Peyer's patch (tissue), 4 donors: ENCODE measurements around the gene SLC9A7. TPM values are rescaled to one million over a fixed set of nuclear protein-coding genes. Genes with fewer than 3 reads are reported as not detected.

ENCODE experiments used
- DNase-seq, 3 donors: peaks; one replicate each; pipeline ENCODE4 v3.0.0-alpha.2; 2017 to 2019
- H3K27ac ChIP-seq, 4 donors: fragments of 200-600 bp; sonication (generic); one replicate each; pipeline ENCODE4 v1.5.1; 2016 to 2019
- H3K27me3 ChIP-seq, 2 donors: fragments of 200-600 bp; sonication (generic); one replicate each; pipeline ENCODE4 v1.5.1; 2019
- H3K36me3 ChIP-seq, 3 donors: fragments of 200-600 bp; sonication (generic); one replicate each; pipeline ENCODE4 v1.5.1; 2016 to 2019
- H3K4me1 ChIP-seq, 4 donors: fragments of 200-600 bp; sonication (generic); one replicate each; pipeline ENCODE4 v1.5.1; 2016 to 2019
- H3K4me3 ChIP-seq, 4 donors: fragments of 200-600 bp; sonication (generic); 1 replicate in 3 of 4; 2 replicates in 1 of 4; pipeline ENCODE4 v1.5.1; 2016 to 2019; ENCODE audit warnings: mild to moderate bottlenecking in 1 of 4
- H3K9me3 ChIP-seq, 4 donors: fragments of 200-600 bp; sonication (generic); one replicate each; pipeline ENCODE4 v1.5.1; 2016 to 2019; ENCODE audit warnings: mild to moderate bottlenecking in 1 of 4
- CTCF ChIP-seq, 6 experiments: fragments of 450-650 bp in 4 of 6; fragments of 200-600 bp in 2 of 6; sonication (generic) in 1 of 6; IDR thresholded peaks; one replicate each; pipeline ENCODE4 v1.5.1; 2017 to 2019; ENCODE audit warnings: antibody characterized with exemption in 6 of 6, mild to moderate bottlenecking in 3 of 6, moderate library complexity in 1 of 6
- POLR2A ChIP-seq, 2 donors: fragments of 450-650 bp; IDR thresholded peaks; one replicate each; pipeline ENCODE4 v1.5.1; 2017; ENCODE audit warnings: antibody characterized with exemption in 2 of 2, mild to moderate bottlenecking in 2 of 2, moderate library complexity in 2 of 2
- total RNA-seq, 4 donors: library from RNA; depleted of rRNA; stranded (reverse); fragments of >200 nt; gene quantifications; one replicate each; pipeline ENCODE4 v1.1.0, GENCODE V29; 2016

Gene SLC9A7
- total RNA-seq, 4 donors from 2014 or later: 0.35 to 9.1 (median 2.2) TPM

GRCh38 chrX:46694549-46694948 is 64.4 kb downstream of the SLC9A7 start:
- Histone ChIP-seq H3K27ac (no peak overlapping the region), H3K4me3 (no peak overlapping the region), H3K4me1 (no peaks in the 10 kb centered on the region), H3K9me3 (no peaks in the 10 kb centered on the region), H3K36me3 (no peaks in the 10 kb centered on the region), H3K27me3 (no peaks in the 10 kb centered on the region)
- TF ChIP-seq POLR2A (IDR thresholded peaks at IDR 0.05): no peak
- TF ChIP-seq CTCF (IDR thresholded peaks at IDR 0.05): no peak
- DNase-seq: no peak

GRCh38 chrX:46693149-46693548 is 65.8 kb downstream of the SLC9A7 start:
- Histone ChIP-seq H3K27ac (no peak overlapping the region), H3K4me3 (no peak overlapping the region), H3K27me3 (no peaks in the 10 kb centered on the region), H3K4me1 (no peaks in the 10 kb centered on the region), H3K9me3 (no peaks in the 10 kb centered on the region), H3K36me3 (no peaks in the 10 kb centered on the region)
- no peak for DNase-seq
- TF ChIP-seq POLR2A (IDR thresholded peaks at IDR 0.05) (no peak), CTCF (IDR thresholded peaks at IDR 0.05) (no peak)

GRCh38 chrX:46690818-46691217 is 68.1 kb downstream of the SLC9A7 start:
- no peak for DNase-seq
- H3K4me3 ChIP-seq: no peak overlapping the region
- TF ChIP-seq CTCF (IDR thresholded peaks at IDR 0.05) (no peak), POLR2A (IDR thresholded peaks at IDR 0.05) (no peak)
- no peaks in the 10 kb centered on the region for H3K36me3 ChIP-seq
- no peaks in the 10 kb centered on the region for H3K27me3 ChIP-seq
- H3K27ac ChIP-seq: no peak overlapping the region
- H3K4me1 ChIP-seq: no peaks in the 10 kb centered on the region
- no peaks in the 10 kb centered on the region for H3K9me3 ChIP-seq

- Histone ChIP-seq H3K27ac (no peak overlapping the region), H3K27me3 (no peaks in the 10 kb centered on the region), H3K36me3 (no peaks in the 10 kb centered on the region), H3K9me3 (no peaks in the 10 kb centered on the region), H3K4me1 (no peaks in the 10 kb centered on the region), H3K4me3 (no peak overlapping the region)
- no peak for DNase-seq
- TF ChIP-seq POLR2A (IDR thresholded peaks at IDR 0.05) (no peak), CTCF (IDR thresholded peaks at IDR 0.05) (no peak)
These were observed 71.3 kb downstream of the SLC9A7 start for GRCh38 chrX:46687619-46688018.

GRCh38 chrX:46686003-46686645 is 72.8 kb downstream of the SLC9A7 start:
- H3K9me3 ChIP-seq: no peaks in the 10 kb centered on the region
- H3K27ac ChIP-seq: no peak overlapping the region
- TF ChIP-seq CTCF (IDR thresholded peaks at IDR 0.05) (peak; percentile 21 to 63 (median 57)), POLR2A (IDR thresholded peaks at IDR 0.05) (no peak)
- H3K4me1 ChIP-seq: no peaks in the 10 kb centered on the region
- H3K27me3 ChIP-seq: no peaks in the 10 kb centered on the region
- DNase-seq: peak in 1 of 3 donors; percentile 64
- H3K36me3 ChIP-seq: no peaks in the 10 kb centered on the region
- no peak overlapping the region for H3K4me3 ChIP-seq

- no peaks in the 10 kb centered on the region for H3K9me3 ChIP-seq
- H3K27me3 ChIP-seq: no peaks in the 10 kb centered on the region
- H3K4me3 ChIP-seq: no peak overlapping the region
- no peak for DNase-seq
- TF ChIP-seq CTCF (IDR thresholded peaks at IDR 0.05) (no peak), POLR2A (IDR thresholded peaks at IDR 0.05) (no peak)
- no peak overlapping the region for H3K27ac ChIP-seq
- H3K36me3 ChIP-seq: no peaks in the 10 kb centered on the region
- H3K4me1 ChIP-seq: no peaks in the 10 kb centered on the region
These were observed 75.9 kb downstream of the SLC9A7 start for GRCh38 chrX:46683048-46683447.
